PC-9 (cell line): ENCODE measurements around the gene ANKRD40CL. TPM values are rescaled to one million over a fixed set of nuclear protein-coding genes. Genes with fewer than 3 reads are reported as not detected.

Experiments used
- Bru-seq: library from RNA; stranded (reverse); fragments of 400-500 nt; gene quantifications from one replicate; lab custom pipeline; 2021; lab: Mats Ljungman, UMichigan
- BruChase-seq, 2 experiments: library from RNA; stranded (reverse); fragments of 400-500 nt; gene quantifications; one replicate each; lab custom pipeline; 2021; lab: Mats Ljungman, UMichigan
- BruUV-seq: library from RNA; stranded (reverse); fragments of 400-500 nt; replicated peaks from 2 replicates; lab custom pipeline; 2021; lab: Mats Ljungman, UMichigan
- CTCF ChIA-PET: fragments of 300-600 bp; sonication (Branson Sonifier 250); formaldehyde crosslinking; loops from one replicate; lab custom pipeline; 2022; ENCODE audit warnings: antibody characterized with exemption; lab: Charles Lee
- POLR2A ChIA-PET: fragments of 300-600 bp; sonication (Branson Sonifier 250); formaldehyde crosslinking; loops from one replicate; lab custom pipeline; 2022; ENCODE audit warnings: antibody characterized with exemption; ENCODE audit not compliant: unreplicated experiment; lab: Charles Lee
- DNase-seq, 2 experiments: peaks; one replicate each; pipeline versions ENCODE4 v3.0.0 to v3.0.0-alpha.2; 2015 to 2022; ENCODE audit warnings: mixed read lengths in 1 of 2
- H2AFZ ChIP-seq: fragments of 200-600 bp; sonication (generic); 2 replicates; pipeline ENCODE4 v1.8.1; 2017; ENCODE audit warnings: antibody characterized with exemption
- H3F3A ChIP-seq: fragments of 200-600 bp; sonication (generic); 2 replicates; pipeline ENCODE4 v1.8.1; 2017; ENCODE audit warnings: antibody characterized with exemption, mild to moderate bottlenecking, low read depth; ENCODE audit not compliant: insufficient read depth
- H3K27ac ChIP-seq: fragments of 200-600 bp; sonication (generic); 2 replicates; pipeline ENCODE4 v1.6.1; 2016; ENCODE audit warnings: mixed run types
- H3K27me3 ChIP-seq: fragments of 200-600 bp; sonication (generic); 2 replicates; pipeline ENCODE4 v1.6.1; 2016; ENCODE audit warnings: low read depth, mixed run types; ENCODE audit not compliant: insufficient read depth
- H3K36me3 ChIP-seq: fragments of 200-600 bp; sonication (generic); 2 replicates; pipeline ENCODE4 v1.6.1; 2016; ENCODE audit warnings: low read depth, mixed run types
- H3K4me1 ChIP-seq: fragments of 200-600 bp; sonication (generic); replicated peaks from 2 replicates; pipeline ENCODE4 v1.6.1; 2016; ENCODE audit warnings: mixed run types; ENCODE audit not compliant: insufficient read depth
- H3K4me2 ChIP-seq: fragments of 200-600 bp; sonication (generic); 2 replicates; pipeline ENCODE4 v1.6.1; 2017; ENCODE audit warnings: mixed run types
- H3K4me3 ChIP-seq: fragments of 200-600 bp; sonication (generic); 2 replicates; pipeline ENCODE4 v1.6.1; 2016; ENCODE audit warnings: mixed run types
- H3K79me2 ChIP-seq: fragments of 200-600 bp; sonication (generic); 2 replicates; pipeline ENCODE4 v1.6.1; 2017; ENCODE audit warnings: low read depth, mixed run types
- H3K9me2 ChIP-seq: fragments of 200-600 bp; sonication (generic); 2 replicates; pipeline ENCODE4 v1.8.1; 2017; ENCODE audit warnings: mild to moderate bottlenecking; ENCODE audit not compliant: insufficient read depth
- H3K9me3 ChIP-seq: fragments of 200-600 bp; sonication (generic); 2 replicates; pipeline ENCODE4 v1.8.1; 2016; ENCODE audit warnings: low read depth; ENCODE audit not compliant: insufficient read depth
- H4K20me1 ChIP-seq: fragments of 200-600 bp; sonication (generic); 2 replicates; pipeline ENCODE4 v1.8.1; 2017; ENCODE audit not compliant: insufficient read depth
- CTCF ChIP-seq: fragments of 200-600 bp; sonication (generic); conservative IDR thresholded peaks from 2 replicates; pipeline ENCODE4 v1.6.1; 2017; ENCODE audit warnings: mixed run types, antibody characterized with exemption, mild to moderate bottlenecking, moderate library complexity
- EZH2 ChIP-seq: fragments of 200-600 bp; sonication (generic); IDR thresholded peaks from 2 replicates; pipeline ENCODE4 v1.8.0; 2017; ENCODE audit warnings: antibody characterized with exemption, low read depth
- intact Hi-C: fragments of 100-400 bp; cut with micrococcal nuclease; formaldehyde crosslinking; loops from one replicate; pipeline ENCODE4 v1.10.0; 2022; ENCODE audit not compliant: unreplicated experiment
- long read RNA-seq: library from polyadenylated mRNA; stranded (forward); transcript quantifications from one replicate; pipeline ENCODE4 v2.0.0, GENCODE V29; 2022
- total RNA-seq: library from RNA; stranded (reverse); gene quantifications from 2 replicates; pipeline ENCODE4 v1.2.3, GENCODE V29; 2021

The ANKRD40CL gene
- not detected in 2 replicates for total RNA-seq
- Bru-seq, nascent RNA = not detected
- BruChase-seq, experiment 1, labeled RNA remaining after a 2-hour chase = not detected
- percentile 6 among the genes with signal in this experiment for BruChase-seq, experiment 2, labeled RNA remaining after a 6-hour chase
- long read RNA-seq = 0 reads

- Histone ChIP-seq H3K9me2 (no peaks in the 10 kb centered on the region), H3K4me2 (peak within 1 kb of the TSS; percentile 47), H3K79me2 (no peaks in the 10 kb centered on the region), H3K4me1 (peaks cover 32% of the 10 kb centered on the region), H2AFZ (peak within 1 kb of the TSS; percentile 60; the same call in 1 of the 2 replicates), H3K9me3 (no peaks in the 10 kb centered on the region), H3K36me3 (no peaks in the 10 kb centered on the region), H3K4me3 (peak within 1 kb of the TSS; percentile 30; the same call in 1 of the 2 replicates), H4K20me1 (no peaks in the 10 kb centered on the region), H3K27me3 (no peaks in the 10 kb centered on the region), H3K27ac (peak within 1 kb of the TSS; percentile 54), H3F3A (peaks cover 13% of the 10 kb centered on the region; the same call in 1 of the 2 replicates)
- ChIA-PET POLR2A (interaction anchor here (0.8 kb wide), 1 partner anchor 196 kb away, joined by 3 read pairs; no protein-coding TSS in a partner anchor), CTCF (interaction anchor here (0.6 kb wide), 1 partner anchor 54 kb away, joined by 24 read pairs; no protein-coding TSS in a partner anchor)
- no peak for DNase-seq
- intact Hi-C loops = no loop called here
- TF ChIP-seq CTCF = no peak
- TF ChIP-seq EZH2 = no peak
- BruUV-seq = no TSS peak
Observed at GRCh38 chr17:50767446-50767845, at the start of gene ANKRD40CL. ANKRD40CL (minus strand) TSS chr17:50767518; CDS start chr17:50766913, 605 bp downstream.

- Histone ChIP-seq H2AFZ (no peak overlapping the region), H3K4me3 (no peak overlapping the region), H3K36me3 (no peaks in the 10 kb centered on the region), H4K20me1 (no peaks in the 10 kb centered on the region), H3F3A (no peaks in the 10 kb centered on the region), H3K79me2 (no peaks in the 10 kb centered on the region), H3K9me2 (no peaks in the 10 kb centered on the region), H3K9me3 (no peaks in the 10 kb centered on the region), H3K27me3 (no peaks in the 10 kb centered on the region), H3K27ac (no peak overlapping the region), H3K4me1 (peaks cover 20% of the 10 kb centered on the region), H3K4me2 (no peak overlapping the region)
- TF ChIP-seq CTCF (no peak), EZH2 (no peak)
- no TSS peak for BruUV-seq
- ChIA-PET POLR2A (no interaction called here), CTCF (no interaction called here)
- DNase-seq = no peak
- intact Hi-C loops = no loop called here
Observed at GRCh38 chr17:50816271-50816670, 49.0 kb upstream of the ANKRD40CL start.

GRCh38 chr17:50815400-50815799 is 48.1 kb upstream of the ANKRD40CL start:
- intact Hi-C loops = no loop called here
- Histone ChIP-seq H3K4me3 (no peak overlapping the region), H3K9me2 (no peaks in the 10 kb centered on the region), H3K36me3 (no peaks in the 10 kb centered on the region), H3K9me3 (no peaks in the 10 kb centered on the region), H3K27me3 (no peaks in the 10 kb centered on the region), H3K4me1 (peaks cover 20% of the 10 kb centered on the region), H3F3A (no peaks in the 10 kb centered on the region), H2AFZ (no peak overlapping the region), H3K27ac (no peak overlapping the region), H3K4me2 (no peak overlapping the region), H4K20me1 (no peaks in the 10 kb centered on the region), H3K79me2 (no peaks in the 10 kb centered on the region)
- ChIA-PET CTCF (no interaction called here), POLR2A (no interaction called here)
- TF ChIP-seq CTCF (no peak), EZH2 (no peak)
- BruUV-seq = no TSS peak
- DNase-seq = no peak
